PC-9 (cell line): Measurements from ENCODE around the gene LRRC59. TPM values are rescaled to one million over a fixed set of nuclear protein-coding genes. Genes with fewer than 3 reads are reported as not detected.

Experiments used
- BruUV-seq: library from RNA; stranded (reverse); fragments of 400-500 nt; replicated peaks from 2 replicates; lab custom pipeline; 2021; lab: Mats Ljungman, UMichigan
- CTCF ChIA-PET: fragments of 300-600 bp; sonication (Branson Sonifier 250); formaldehyde crosslinking; loops from one replicate; lab custom pipeline; 2022; ENCODE audit warnings: antibody characterized with exemption; lab: Charles Lee
- POLR2A ChIA-PET: fragments of 300-600 bp; sonication (Branson Sonifier 250); formaldehyde crosslinking; loops from one replicate; lab custom pipeline; 2022; ENCODE audit warnings: antibody characterized with exemption; ENCODE audit not compliant: unreplicated experiment; lab: Charles Lee
- DNase-seq, 2 experiments: peaks; one replicate each; pipeline versions ENCODE4 v3.0.0 to v3.0.0-alpha.2; 2015 to 2022; ENCODE audit warnings: mixed read lengths in 1 of 2
- H2AFZ ChIP-seq: fragments of 200-600 bp; sonication (generic); 2 replicates; pipeline ENCODE4 v1.8.1; 2017; ENCODE audit warnings: antibody characterized with exemption
- H3F3A ChIP-seq: fragments of 200-600 bp; sonication (generic); 2 replicates; pipeline ENCODE4 v1.8.1; 2017; ENCODE audit warnings: antibody characterized with exemption, mild to moderate bottlenecking, low read depth; ENCODE audit not compliant: insufficient read depth
- H3K27ac ChIP-seq: fragments of 200-600 bp; sonication (generic); 2 replicates; pipeline ENCODE4 v1.6.1; 2016; ENCODE audit warnings: mixed run types
- H3K27me3 ChIP-seq: fragments of 200-600 bp; sonication (generic); 2 replicates; pipeline ENCODE4 v1.6.1; 2016; ENCODE audit warnings: low read depth, mixed run types; ENCODE audit not compliant: insufficient read depth
- H3K36me3 ChIP-seq: fragments of 200-600 bp; sonication (generic); 2 replicates; pipeline ENCODE4 v1.6.1; 2016; ENCODE audit warnings: low read depth, mixed run types
- H3K4me1 ChIP-seq: fragments of 200-600 bp; sonication (generic); replicated peaks from 2 replicates; pipeline ENCODE4 v1.6.1; 2016; ENCODE audit warnings: mixed run types; ENCODE audit not compliant: insufficient read depth
- H3K4me2 ChIP-seq: fragments of 200-600 bp; sonication (generic); 2 replicates; pipeline ENCODE4 v1.6.1; 2017; ENCODE audit warnings: mixed run types
- H3K4me3 ChIP-seq: fragments of 200-600 bp; sonication (generic); 2 replicates; pipeline ENCODE4 v1.6.1; 2016; ENCODE audit warnings: mixed run types
- H3K79me2 ChIP-seq: fragments of 200-600 bp; sonication (generic); 2 replicates; pipeline ENCODE4 v1.6.1; 2017; ENCODE audit warnings: low read depth, mixed run types
- H3K9me2 ChIP-seq: fragments of 200-600 bp; sonication (generic); 2 replicates; pipeline ENCODE4 v1.8.1; 2017; ENCODE audit warnings: mild to moderate bottlenecking; ENCODE audit not compliant: insufficient read depth
- H3K9me3 ChIP-seq: fragments of 200-600 bp; sonication (generic); 2 replicates; pipeline ENCODE4 v1.8.1; 2016; ENCODE audit warnings: low read depth; ENCODE audit not compliant: insufficient read depth
- H4K20me1 ChIP-seq: fragments of 200-600 bp; sonication (generic); 2 replicates; pipeline ENCODE4 v1.8.1; 2017; ENCODE audit not compliant: insufficient read depth
- CTCF ChIP-seq: fragments of 200-600 bp; sonication (generic); conservative IDR thresholded peaks from 2 replicates; pipeline ENCODE4 v1.6.1; 2017; ENCODE audit warnings: mixed run types, antibody characterized with exemption, mild to moderate bottlenecking, moderate library complexity
- EZH2 ChIP-seq: fragments of 200-600 bp; sonication (generic); IDR thresholded peaks from 2 replicates; pipeline ENCODE4 v1.8.0; 2017; ENCODE audit warnings: antibody characterized with exemption, low read depth
- intact Hi-C: fragments of 100-400 bp; cut with micrococcal nuclease; formaldehyde crosslinking; loops from one replicate; pipeline ENCODE4 v1.10.0; 2022; ENCODE audit not compliant: unreplicated experiment
- total RNA-seq: library from RNA; stranded (reverse); gene quantifications from 2 replicates; pipeline ENCODE4 v1.2.3, GENCODE V29; 2021

LRRC59 gene
- total RNA-seq, 1 experiment from 2014 or later, result 102 TPM

GRCh38 chr17:50375858-50376538 is 21.3 kb downstream of the LRRC59 start:
- H3K9me3 ChIP-seq, result no peaks in the 10 kb centered on the region
- BruUV-seq, result no TSS peak
- no peak overlapping the region for H3K4me2 ChIP-seq

GRCh38 chr17:50373705-50374104 is 23.6 kb downstream of the LRRC59 start:
- CTCF ChIA-PET, result no interaction called here
- H2AFZ ChIP-seq, result no peak overlapping the region
- intact Hi-C loops, result no loop called here

More at GRCh38 chr17:50375858-50376538, 21.3 kb downstream of the LRRC59 start:
- no peak for DNase-seq
- no peaks in the 10 kb centered on the region for H3K27me3 ChIP-seq
- ChIA-PET POLR2A (no interaction called here), CTCF (no interaction called here)
- H3F3A ChIP-seq, result peaks cover 26% of the 10 kb centered on the region; the same call in 1 of the 2 replicates
- H3K79me2 ChIP-seq, result peaks cover 26% of the 10 kb centered on the region
- TF ChIP-seq EZH2, result no peak
- TF ChIP-seq CTCF, result no peak
- intact Hi-C loops, result no loop called here
- H3K9me2 ChIP-seq, result no peaks in the 10 kb centered on the region
- no peak overlapping the region for H2AFZ ChIP-seq
- H3K4me3 ChIP-seq, result no peak overlapping the region
- H4K20me1 ChIP-seq, result peaks cover 5% of the 10 kb centered on the region; the same call in 1 of the 2 replicates
- H3K4me1 ChIP-seq, result peaks cover 20% of the 10 kb centered on the region
- H3K36me3 ChIP-seq, result 0 out of 2 replicates have a peak, but pooled peaks cover under 1% of the 10 kb centered on the region
- H3K27ac ChIP-seq, result no peak overlapping the region

More at GRCh38 chr17:50373705-50374104, 23.6 kb downstream of the LRRC59 start:
- H3K36me3 ChIP-seq, result peaks cover 14% of the 10 kb centered on the region
- H3K9me3 ChIP-seq, result no peaks in the 10 kb centered on the region
- no peak overlapping the region for H3K27ac ChIP-seq
- H3K79me2 ChIP-seq, result peaks cover 34% of the 10 kb centered on the region
- H4K20me1 ChIP-seq, result peaks cover 6% of the 10 kb centered on the region; the same call in 1 of the 2 replicates
- no peak for DNase-seq
- peak overlapping the region; percentile 73 for H3K4me3 ChIP-seq
- TF ChIP-seq EZH2 (no peak), CTCF (no peak)
- POLR2A ChIA-PET, result no interaction called here
- BruUV-seq, result no TSS peak
- peaks cover 20% of the 10 kb centered on the region for H3K4me1 ChIP-seq
- no peaks in the 10 kb centered on the region for H3K27me3 ChIP-seq
- H3F3A ChIP-seq, result peaks cover 5% of the 10 kb centered on the region; the same call in 1 of the 2 replicates
- H3K9me2 ChIP-seq, result no peaks in the 10 kb centered on the region
- H3K4me2 ChIP-seq, result peak overlapping the region; percentile 84
